NCI-H2227 treated with DMSO at 0.1 percent for 48 hours (cell line): ENCODE data around the gene VEZF1.
A peak's percentile ranks its signal among the peaks of the same experiment; 100 is the strongest.

ENCODE experiments used
- DNase-seq: peaks from one replicate; lab custom pipeline; 2025; lab: John Stamatoyannopoulos, UW

VEZF1 gene

DNA sequence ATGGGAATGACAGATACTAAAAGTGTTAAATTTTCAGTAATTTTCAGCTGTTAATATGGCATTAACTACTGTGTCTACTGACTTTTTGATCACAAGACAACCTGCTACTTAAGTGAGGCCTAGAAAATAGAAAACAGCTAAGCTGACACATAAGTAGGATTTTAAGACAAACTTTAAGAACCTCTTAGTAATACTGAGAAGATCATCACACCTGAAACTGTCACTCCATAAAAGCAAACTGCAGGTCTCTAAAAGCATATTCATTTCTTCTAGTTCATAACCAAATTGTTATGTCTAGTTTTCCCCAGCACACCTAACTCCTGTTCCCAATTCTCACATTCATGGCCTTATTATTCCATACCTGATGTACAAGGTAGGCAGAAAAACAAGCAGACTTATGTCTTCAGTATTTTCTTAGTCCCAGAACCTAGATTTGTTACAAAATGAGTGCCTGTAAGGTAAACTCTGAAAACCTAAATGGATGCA, 11.0 kb upstream of the VEZF1 start:
- DNase-seq = no peak

DNA sequence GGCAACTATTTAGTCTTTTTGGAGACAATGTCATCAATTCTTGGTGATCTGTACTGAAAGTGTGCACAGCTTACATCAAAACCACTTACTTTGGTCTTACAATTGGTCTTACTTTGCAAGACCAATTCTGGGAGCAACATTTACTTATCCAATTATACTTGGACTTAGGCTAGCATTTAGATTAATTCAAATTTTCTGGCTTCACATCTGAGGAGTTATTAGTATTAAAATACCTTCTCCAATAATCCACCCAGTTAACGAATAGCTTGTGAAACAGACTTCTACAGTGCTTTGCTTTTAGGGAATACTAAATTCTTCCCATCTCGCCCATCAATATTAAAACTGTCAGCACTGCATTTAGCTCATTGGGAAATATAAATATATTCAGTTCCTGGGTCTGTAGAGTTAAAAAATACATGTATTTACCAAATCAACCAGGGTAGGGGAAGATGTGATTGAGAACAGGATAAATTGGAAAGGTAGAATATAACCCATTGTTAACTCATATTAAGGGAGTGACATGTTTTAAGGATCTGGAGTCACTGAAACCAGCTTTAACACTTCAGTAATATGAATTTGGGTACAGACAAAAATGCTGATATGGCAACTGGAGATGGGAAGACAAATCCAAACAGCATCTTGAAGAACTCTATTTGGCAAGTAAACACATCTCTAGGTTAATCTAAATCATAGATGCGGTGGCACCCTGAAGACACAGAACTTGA, 9.2 kb upstream of the VEZF1 start:
- DNase-seq = no peak

- peak; percentile 57 for DNase-seq
These were observed 7.3 kb upstream of the VEZF1 start for GRCh38 chr17:57995076-57995956.

GRCh38 chr17:57994436-57994835, 6.4 kb upstream of the VEZF1 start:
- no peak for DNase-seq

DNA sequence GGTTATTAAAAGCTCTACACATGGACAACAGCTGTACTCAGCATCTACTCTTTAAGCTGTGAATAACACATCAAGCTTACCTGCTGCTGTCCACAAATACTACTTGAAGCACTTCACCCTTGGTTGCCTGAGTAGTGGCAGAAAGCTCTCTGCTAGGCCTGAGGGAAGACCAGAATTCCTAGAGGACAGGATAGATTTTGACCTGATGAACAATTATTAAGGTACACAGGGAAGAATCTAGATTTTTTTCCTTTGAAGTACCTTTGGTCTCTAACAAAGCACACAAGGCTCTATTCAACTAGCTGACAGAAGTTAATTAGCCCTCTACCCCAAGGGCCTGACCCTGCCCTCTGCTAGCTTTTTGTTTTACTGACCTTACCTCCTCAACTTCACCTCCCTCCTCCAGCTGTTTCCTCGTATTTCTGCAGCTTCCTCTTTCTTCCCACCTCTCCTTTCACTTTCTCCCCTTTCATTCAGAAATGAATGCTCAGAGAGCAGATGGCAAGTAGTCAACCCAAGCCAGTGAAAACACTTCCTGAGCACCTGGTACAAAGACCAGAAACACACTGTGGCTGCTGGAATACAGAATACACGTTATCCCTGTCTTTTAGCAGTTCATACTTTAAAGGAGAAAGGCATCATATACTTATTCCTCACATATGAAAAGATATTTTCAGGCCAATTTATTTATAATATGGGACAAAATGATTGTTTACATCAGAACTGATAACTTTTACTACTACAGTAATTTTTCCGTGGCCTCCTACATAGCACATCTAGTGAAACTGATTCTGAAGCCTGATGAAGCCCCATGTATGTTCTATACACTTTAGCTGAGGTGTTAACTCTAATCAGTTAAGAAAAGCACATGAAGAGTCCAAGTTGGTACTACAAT, 5.7 kb upstream of the VEZF1 start:
- DNase-seq = peak; percentile 18

- no peak for DNase-seq
These were observed 3.5 kb upstream of the VEZF1 start for GRCh38 chr17:57991537-57991936.

GRCh38 chr17:57990037-57990436, 2.0 kb upstream of the VEZF1 start:
- no peak for DNase-seq

DNA sequence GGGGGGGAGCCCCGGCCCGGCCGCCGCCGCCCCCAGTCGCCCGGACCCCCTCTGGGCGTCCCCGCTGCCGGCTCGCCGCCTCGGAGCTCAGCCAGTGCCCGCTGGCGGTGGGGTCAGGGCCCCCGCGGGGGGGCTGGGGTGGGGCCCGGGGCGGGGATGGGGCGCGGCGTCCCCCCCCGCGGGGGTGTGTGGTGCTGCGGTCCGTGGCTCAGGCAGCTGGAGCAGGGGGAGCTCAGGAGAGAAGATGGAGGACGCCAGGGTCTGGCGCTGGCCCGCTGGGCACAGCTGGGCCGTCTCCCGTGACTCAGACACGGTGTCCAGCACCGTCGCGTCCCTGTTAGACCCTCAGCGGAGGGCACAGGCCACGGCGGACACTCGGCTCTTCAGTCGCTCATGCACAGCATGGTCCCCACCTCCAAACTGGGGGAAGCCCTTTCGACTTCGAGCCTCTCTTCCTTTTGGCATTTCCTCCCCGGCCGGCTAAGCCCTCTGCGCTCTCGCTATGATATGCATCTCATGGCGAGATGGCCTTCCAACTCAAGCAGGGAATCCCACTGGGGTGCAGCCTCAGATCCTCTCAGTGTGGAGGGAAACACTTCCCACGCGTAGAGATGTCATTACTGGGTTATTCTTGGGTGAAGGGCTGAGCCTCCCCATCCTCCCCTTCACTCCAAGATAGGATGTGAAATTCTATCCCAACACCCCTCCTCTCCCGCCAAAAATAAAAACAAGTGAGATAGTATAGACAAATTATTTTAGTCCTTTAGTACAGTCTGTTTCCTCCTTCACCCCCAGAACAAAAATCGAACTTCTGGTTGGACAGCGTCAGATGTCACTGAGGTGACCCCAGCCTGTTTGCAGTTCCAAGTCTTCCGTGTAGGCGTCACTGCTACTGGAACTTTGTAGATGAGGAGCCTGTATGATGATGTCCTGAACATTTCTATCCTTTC, 522 bp upstream of the VEZF1 start:
- peak; percentile 55 for DNase-seq

GRCh38 chr17:57986841-57987580, 1.0 kb downstream of the VEZF1 start:
- no peak for DNase-seq

DNA sequence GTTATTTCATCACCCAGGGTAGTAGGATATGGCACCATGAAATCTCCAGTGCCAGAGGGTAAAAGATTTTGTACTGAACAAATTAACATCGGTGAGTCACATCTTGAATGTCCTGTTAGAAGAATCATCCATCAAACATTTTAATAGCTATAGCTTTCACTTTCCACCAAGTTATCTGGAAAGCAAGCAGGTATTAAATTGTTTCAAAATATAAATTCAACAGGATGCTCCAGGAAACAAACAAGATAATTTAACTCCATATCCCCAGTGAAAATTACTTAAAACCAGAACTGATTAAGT, 2.4 kb downstream of the VEZF1 start:
- DNase-seq = no peak

GRCh38 chr17:57984936-57985674, 2.9 kb downstream of the VEZF1 start:
- no peak for DNase-seq

- DNase-seq = no peak
These were observed 3.7 kb downstream of the VEZF1 start for GRCh38 chr17:57984261-57984890.

- no peak for DNase-seq
These were observed 4.6 kb downstream of the VEZF1 start for GRCh38 chr17:57983446-57983845.

DNA sequence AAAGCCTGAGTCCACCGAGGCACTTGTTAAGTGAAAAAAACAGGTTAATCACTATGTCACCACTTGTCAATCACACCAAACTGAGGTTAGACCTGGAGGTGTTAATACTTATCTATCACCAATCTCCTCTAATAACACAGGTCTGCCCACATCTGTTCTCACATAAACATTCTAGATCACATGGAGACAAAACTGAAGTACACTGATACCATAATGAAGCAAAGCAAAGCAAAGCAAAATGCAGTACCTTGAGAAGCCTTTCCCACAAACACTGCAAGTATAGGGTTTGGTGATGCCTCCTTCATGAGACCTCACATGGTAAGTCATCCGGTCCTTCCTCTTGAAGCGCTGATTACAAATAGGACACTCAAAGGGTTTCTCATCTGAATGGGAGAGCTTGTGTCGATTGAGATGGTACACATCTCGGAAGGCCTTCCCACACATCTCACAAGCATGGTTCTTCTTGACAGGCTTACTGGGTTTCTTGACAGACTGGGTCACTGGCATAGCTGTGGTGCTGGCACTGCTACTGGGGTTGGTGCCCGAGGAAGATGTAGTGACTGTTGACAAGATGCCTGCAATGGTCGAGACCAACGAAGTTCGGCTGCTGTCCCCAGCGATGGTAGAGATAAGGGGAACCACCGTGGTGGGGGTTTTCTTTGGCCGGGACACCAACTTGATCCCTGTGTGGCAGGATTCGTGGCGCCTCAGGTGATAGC, 5.4 kb downstream of the VEZF1 start:
- DNase-seq = no peak

- DNase-seq = no peak
These were observed 7.5 kb downstream of the VEZF1 start for GRCh38 chr17:57980522-57980921.

GRCh38 chr17:57979076-57979475, 9.0 kb downstream of the VEZF1 start:
- DNase-seq = no peak

DNA sequence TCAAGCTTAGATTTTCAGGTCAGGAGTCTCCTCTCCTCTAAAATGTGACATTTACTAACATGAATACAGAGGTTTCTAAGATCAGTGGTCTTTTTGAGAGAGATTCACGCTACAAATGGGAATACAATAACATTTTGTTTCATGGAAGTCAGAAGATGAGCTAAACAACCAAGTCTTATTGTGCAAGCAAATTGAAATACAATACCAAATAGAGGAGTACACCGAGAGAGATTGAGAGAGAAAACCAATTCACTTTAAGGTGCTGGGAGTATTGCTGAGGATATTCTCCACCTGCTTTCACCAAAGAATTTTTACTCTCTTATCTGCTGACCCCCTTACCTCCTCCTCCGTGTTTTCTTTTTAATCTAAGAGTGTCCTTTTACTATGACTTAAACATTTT, 11.5 kb downstream of the VEZF1 start:
- DNase-seq = no peak

GRCh38 chr17:57975044-57975443, 13.0 kb downstream of the VEZF1 start:
- no peak for DNase-seq
